ENCODE measurements around the gene R3HDM4. TPM values are rescaled to one million over a fixed set of nuclear protein-coding genes. Genes with fewer than 3 reads are reported as not detected.
"Not testable (repeated sequence)": the region's sequence is repeated elsewhere in the genome, so short reads cannot be mapped to it uniquely, and the experiment has no call there.

The R3HDM4 gene
- total RNA-seq, 2 donors from 2014 or later: 37.6 to 42.4 TPM

- H3K4me1 ChIP-seq (ENCODE audit: control insufficient read depth in 1 of 2, low read depth in 2 of 2): peaks cover 3 to 7% of the 10 kb centered on the region in 2 donors
- no peaks in the 10 kb centered on the region for H3K36me3 ChIP-seq
- no peak for DNase-seq (ENCODE audit: low spot score)
- H3K27me3 ChIP-seq (replicated peaks; ENCODE audit: insufficient read depth): no peaks in the 10 kb centered on the region
- no peaks in the 10 kb centered on the region for H3K9me3 ChIP-seq
- TF ChIP-seq CTCF (IDR thresholded peaks at IDR 0.05): no peak
- no peak overlapping the region for H3K27ac ChIP-seq
- H3K4me3 ChIP-seq: no peak overlapping the region
- ATAC-seq (ENCODE audit: insufficient number of reproducible peaks, low FRiP score, low read depth): no peak
Measured at GRCh38 chr19:896999-897398, 16.0 kb downstream of the R3HDM4 start.

- DNase-seq (ENCODE audit: low spot score) (no peak), ATAC-seq (ENCODE audit: insufficient number of reproducible peaks, low FRiP score, low read depth) (no peak)
- Histone ChIP-seq H3K36me3 (no peaks in the 10 kb centered on the region), H3K4me1 (ENCODE audit: control insufficient read depth in 1 of 2, low read depth in 2 of 2) (peaks cover 4 to 9% of the 10 kb centered on the region in 2 donors), H3K9me3 (no peaks in the 10 kb centered on the region), H3K4me3 (no peak overlapping the region), H3K27ac (no peak overlapping the region), H3K27me3 (replicated peaks; ENCODE audit: insufficient read depth) (no peaks in the 10 kb centered on the region)
- TF ChIP-seq CTCF (IDR thresholded peaks at IDR 0.05): no peak
Measured at GRCh38 chr19:896434-896833, 16.6 kb downstream of the R3HDM4 start.

- H3K27me3 ChIP-seq (replicated peaks; ENCODE audit: insufficient read depth): no peaks in the 10 kb centered on the region
- peak; percentile 83 for ATAC-seq (ENCODE audit: insufficient number of reproducible peaks, low FRiP score, low read depth)
- no peak for TF ChIP-seq CTCF (IDR thresholded peaks at IDR 0.05)
Measured at GRCh38 chr19:892894-893689, 19.9 kb downstream of the R3HDM4 start, which contains the start of the genes MED16 and RNU6-9. Gene MED16 (minus strand): TSS chr19:893187. CDS start chr19:891131, 2,056 bp downstream. Gene RNU6-9 (plus strand): TSS chr19:893484.

GRCh38 chr19:892243-892893 lies 20.7 kb downstream of the R3HDM4 start:
- ATAC-seq (ENCODE audit: insufficient number of reproducible peaks, low FRiP score, low read depth) (no peak), DNase-seq (ENCODE audit: low spot score) (no peak)
- H3K4me1 ChIP-seq (ENCODE audit: control insufficient read depth in 1 of 2, low read depth in 2 of 2): peaks cover 4 to 14% of the 10 kb centered on the region in 2 donors
- H3K27ac ChIP-seq: peak overlapping the region; percentile 61 to 91
- H3K4me3 ChIP-seq: peak overlapping the region; percentile 90
- no peak for TF ChIP-seq CTCF (IDR thresholded peaks at IDR 0.05)
- no peaks in the 10 kb centered on the region for H3K27me3 ChIP-seq (replicated peaks; ENCODE audit: insufficient read depth)
- peaks cover 12% of the 10 kb centered on the region for H3K36me3 ChIP-seq
- H3K9me3 ChIP-seq: no peaks in the 10 kb centered on the region

More at GRCh38 chr19:892894-893689, 19.9 kb downstream of the R3HDM4 start, which contains the start of the genes MED16 and RNU6-9:
- H3K9me3 ChIP-seq: no peaks in the 10 kb centered on the region
- DNase-seq (ENCODE audit: low spot score): peak; percentile 64
- H3K4me3 ChIP-seq: peak within 1 kb of the TSS; percentile 90
- H3K4me1 ChIP-seq (ENCODE audit: control insufficient read depth in 1 of 2, low read depth in 2 of 2): peaks cover 4 to 14% of the 10 kb centered on the region in 2 donors
- H3K36me3 ChIP-seq: peaks cover 12% of the 10 kb centered on the region
- peak within 1 kb of the TSS; percentile 61 to 91 for H3K27ac ChIP-seq

DNA sequence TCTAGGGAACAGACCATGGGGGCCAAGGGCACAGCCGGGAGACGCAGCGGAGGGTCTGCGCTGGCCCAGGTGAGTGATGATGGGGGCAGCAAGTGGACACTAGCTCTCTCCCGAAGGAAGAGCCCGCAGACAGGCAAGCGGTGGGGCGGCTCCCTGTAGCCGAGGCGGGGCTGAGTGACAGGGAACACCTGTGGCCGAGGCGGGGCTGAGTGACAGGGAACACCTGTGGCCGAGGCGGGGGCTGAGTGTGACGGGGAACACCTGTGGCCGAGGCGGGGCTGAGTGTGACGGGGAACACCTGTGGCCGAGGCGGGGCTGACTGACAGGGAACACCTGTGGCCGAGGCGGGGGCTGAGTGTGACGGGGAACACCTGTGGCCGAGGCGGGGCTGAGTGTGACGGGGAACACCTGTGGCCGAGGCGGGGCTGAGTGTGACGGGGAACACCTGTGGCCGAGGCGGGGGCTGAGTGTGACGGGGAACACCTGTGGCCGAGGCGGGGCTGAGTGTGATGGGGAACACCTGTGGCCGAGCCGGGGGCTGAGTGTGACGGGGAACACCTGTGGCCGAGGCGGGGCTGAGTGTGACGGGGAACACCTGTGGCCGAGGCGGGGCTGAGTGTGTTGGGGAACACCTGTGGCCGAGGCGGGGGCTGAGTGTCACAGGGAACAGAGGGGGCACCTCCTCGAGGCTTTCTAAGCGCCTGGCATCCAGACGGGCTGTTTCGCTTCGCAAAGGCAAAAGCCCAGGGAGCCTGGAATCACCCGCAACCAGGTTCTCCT lies 21.4 kb downstream of the R3HDM4 start:
- ATAC-seq (ENCODE audit: insufficient number of reproducible peaks, low FRiP score, low read depth); H3K9me3 ChIP-seq; H3K27me3 ChIP-seq (replicated peaks; ENCODE audit: insufficient read depth); DNase-seq (ENCODE audit: low spot score); H3K27ac ChIP-seq: not testable (repeated sequence)
- H3K4me1 ChIP-seq (ENCODE audit: control insufficient read depth in 1 of 2, low read depth in 2 of 2): peaks cover 4 to 14% of the 10 kb centered on the region in 2 donors
- H3K4me3 ChIP-seq: peak overlapping the region; percentile 90
- H3K36me3 ChIP-seq: peaks cover 17% of the 10 kb centered on the region
